Cardiac muscle cell (in vitro differentiated cells and primary cell): ENCODE data around the gene CPT1B. TPM values are rescaled to one million over a fixed set of nuclear protein-coding genes. Genes with fewer than 3 reads are reported as not detected.

Source experiments
- DNase-seq, 2 donors: peaks; one replicate each; pipeline versions ENCODE4 v3.0.0 to v3.0.0-alpha.2; 2010 to 2017; ENCODE audit warnings: low read depth in 1 of 2, low spot score in 1 of 2
- H3K27ac ChIP-seq: fragments of 200-600 bp; sonication (generic); 2 replicates; pipeline ENCODE4 v1.5.1; 2016
- H3K27me3 ChIP-seq: fragments of 200-600 bp; sonication (generic); 2 replicates; pipeline ENCODE4 v1.6.0; 2016; ENCODE audit warnings: control low read depth
- H3K36me3 ChIP-seq: fragments of 200-600 bp; sonication (generic); 2 replicates; pipeline ENCODE4 v1.5.1; 2016; ENCODE audit warnings: control low read depth
- H3K4me1 ChIP-seq: fragments of 200-600 bp; sonication (generic); 2 replicates; pipeline ENCODE4 v1.8.1; 2017; ENCODE audit warnings: low read depth, mild to moderate bottlenecking, mixed run types
- H3K4me3 ChIP-seq: fragments of 200-600 bp; sonication (generic); 2 replicates; pipeline ENCODE4 v1.5.1; 2016; ENCODE audit warnings: mild to moderate bottlenecking
- H3K9me3 ChIP-seq: fragments of 200-600 bp; sonication (generic); 2 replicates; pipeline ENCODE4 v1.5.1; 2017; ENCODE audit warnings: low read depth, mild to moderate bottlenecking, control low read depth
- CTCF ChIP-seq: IDR thresholded peaks from 2 replicates; pipeline ENCODE4 v1.5.1; 2012; ENCODE audit warnings: low read depth, mild to moderate bottlenecking, low read length
- polyA plus RNA-seq: library from polyadenylated mRNA; unstranded; fragments of >200 nt; fragmentation: Nextera tagmentation; extraction: Ambion mirVana; gene quantifications from 2 replicates; pipeline ENCODE4 v1.2.1, GENCODE V29; 2016
- total RNA-seq: library from RNA; depleted of rRNA; stranded (reverse); fragments of >200 nt; gene quantifications from 2 replicates; pipeline ENCODE4 v1.2.3, GENCODE V29; 2016

CPT1B gene
- total and polyA plus RNA-seq, 2 experiments from 2014 or later = 39.1 to 58.7 TPM

GRCh38 chr22:50581031-50581949 is 3.1 kb upstream of the CPT1B start:
- Histone ChIP-seq H3K36me3 (no peaks in the 10 kb centered on the region), H3K4me3 (peak overlapping the region; percentile 50), H3K27ac (peak overlapping the region; percentile 91), H3K4me1 (peaks cover 25% of the 10 kb centered on the region), H3K27me3 (no peaks in the 10 kb centered on the region), H3K9me3 (no peaks in the 10 kb centered on the region)
- DNase-seq = no peak
- TF ChIP-seq CTCF = no peak

GRCh38 chr22:50579752-50580151 is 1.5 kb upstream of the CPT1B start:
- H3K27me3 ChIP-seq = no peaks in the 10 kb centered on the region
- peak overlapping the region; percentile 93 for H3K27ac ChIP-seq
- peaks cover 25% of the 10 kb centered on the region for H3K4me1 ChIP-seq
- H3K4me3 ChIP-seq = no peak overlapping the region
- TF ChIP-seq CTCF = no peak
- no peak for DNase-seq
- H3K36me3 ChIP-seq = no peaks in the 10 kb centered on the region
- H3K9me3 ChIP-seq = no peaks in the 10 kb centered on the region

GRCh38 chr22:50578776-50579310 is 616 bp upstream of the CPT1B start:
- Histone ChIP-seq H3K27me3 (no peaks in the 10 kb centered on the region), H3K36me3 (no peaks in the 10 kb centered on the region), H3K4me3 (no peak overlapping the region), H3K4me1 (peaks cover 25% of the 10 kb centered on the region), H3K27ac (peak overlapping the region; percentile 93), H3K9me3 (no peaks in the 10 kb centered on the region)
- no peak for TF ChIP-seq CTCF
- DNase-seq = no peak

GRCh38 chr22:50577697-50577986 is 585 bp downstream of the CPT1B start:
- Histone ChIP-seq H3K4me3 (no peak overlapping the region), H3K27me3 (no peaks in the 10 kb centered on the region), H3K4me1 (peaks cover 21% of the 10 kb centered on the region), H3K36me3 (peaks cover 2% of the 10 kb centered on the region), H3K27ac (no peak overlapping the region), H3K9me3 (no peaks in the 10 kb centered on the region)
- no peak for DNase-seq
- no peak for TF ChIP-seq CTCF

- Histone ChIP-seq H3K9me3 (no peaks in the 10 kb centered on the region), H3K27ac (no peak overlapping the region), H3K27me3 (no peaks in the 10 kb centered on the region), H3K36me3 (peaks cover 7% of the 10 kb centered on the region), H3K4me1 (peaks cover 21% of the 10 kb centered on the region), H3K4me3 (no peak overlapping the region)
- TF ChIP-seq CTCF = no peak
- DNase-seq = no peak
Observed at GRCh38 chr22:50576806-50577696, 1.2 kb downstream of the CPT1B start.
